Astrocyte (in vitro differentiated cells and primary cell): ENCODE measurements around the gene IDH1. TPM values are rescaled to one million over a fixed set of nuclear protein-coding genes. Genes with fewer than 3 reads are reported as not detected.

Source experiments
- total RNA-seq: library from RNA; stranded (reverse); gene quantifications from 2 replicates; pipeline ENCODE4 v1.2.1, GENCODE V29; 2021

The IDH1 gene
- total RNA-seq, 1 donor from 2014 or later: 181 TPM

Other genes starting within 250 kb of the IDH1 start
- gene PLEKHM3, start 229.5 kb downstream of the IDH1 start, total RNA-seq: 7.9 and 9.1 TPM in 2 replicates
- not detected in 2 replicates for gene CRYGD, start 130.5 kb downstream of the IDH1 start, total RNA-seq
- not detected in 2 replicates for gene CRYGC, start 125.2 kb downstream of the IDH1 start, total RNA-seq
- gene CRYGB, start 108.9 kb downstream of the IDH1 start, total RNA-seq: not detected in 2 replicates
- not detected in 2 replicates for gene CRYGA, start 91.5 kb downstream of the IDH1 start, total RNA-seq
- gene C2orf80, start 65.0 kb downstream of the IDH1 start, total RNA-seq: not detected in 2 replicates
- 29.8 and 32.2 TPM in 2 replicates for gene PIKFYVE, start 11.2 kb upstream of the IDH1 start, total RNA-seq
- not detected in 2 replicates for gene PTH2R, start 151.7 kb upstream of the IDH1 start, total RNA-seq